ENCODE data around the gene FRRS1L. TPM values are rescaled to one million over a fixed set of nuclear protein-coding genes. Genes with fewer than 3 reads are reported as not detected.

The FRRS1L gene
- polyA plus RNA-seq, 1 experiment, result 0.14 TPM

DNA sequence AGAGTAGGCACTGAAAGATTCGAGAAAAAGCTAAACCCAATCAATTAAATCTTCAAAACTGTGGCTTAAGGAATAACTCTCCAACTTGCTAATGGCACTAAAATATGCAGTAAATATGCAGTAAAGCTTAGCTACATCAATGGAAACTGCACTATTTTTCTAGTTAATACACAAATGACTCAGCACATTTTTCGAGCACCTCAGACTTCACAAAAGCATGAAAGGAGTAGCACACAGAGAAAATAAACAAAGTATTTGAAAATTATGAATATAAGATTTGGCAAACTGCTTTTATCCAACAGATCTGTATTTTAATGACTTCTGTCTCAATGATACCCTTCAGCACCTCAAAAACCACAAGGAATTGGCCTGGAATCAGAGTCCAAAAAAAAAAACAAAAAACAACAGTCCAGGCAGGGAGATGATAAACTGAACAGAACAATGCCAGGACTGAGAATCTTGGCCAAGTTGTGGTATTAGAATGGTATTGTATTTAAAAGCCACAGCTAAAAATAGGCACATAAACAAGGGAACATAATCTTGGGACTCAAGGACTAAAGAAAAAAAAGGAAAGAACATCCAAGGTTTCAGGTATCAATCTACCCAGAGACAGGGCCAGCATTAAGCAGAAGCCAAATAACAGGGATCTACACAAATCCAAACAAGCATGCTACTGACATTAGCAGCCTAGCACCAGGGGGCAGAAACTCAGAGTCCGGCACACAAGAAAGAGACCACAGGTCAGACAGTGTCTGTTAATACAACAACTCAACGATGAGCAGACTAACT is 68.7 kb downstream of the FRRS1L start:
- TF ChIP-seq, protein P1, sequence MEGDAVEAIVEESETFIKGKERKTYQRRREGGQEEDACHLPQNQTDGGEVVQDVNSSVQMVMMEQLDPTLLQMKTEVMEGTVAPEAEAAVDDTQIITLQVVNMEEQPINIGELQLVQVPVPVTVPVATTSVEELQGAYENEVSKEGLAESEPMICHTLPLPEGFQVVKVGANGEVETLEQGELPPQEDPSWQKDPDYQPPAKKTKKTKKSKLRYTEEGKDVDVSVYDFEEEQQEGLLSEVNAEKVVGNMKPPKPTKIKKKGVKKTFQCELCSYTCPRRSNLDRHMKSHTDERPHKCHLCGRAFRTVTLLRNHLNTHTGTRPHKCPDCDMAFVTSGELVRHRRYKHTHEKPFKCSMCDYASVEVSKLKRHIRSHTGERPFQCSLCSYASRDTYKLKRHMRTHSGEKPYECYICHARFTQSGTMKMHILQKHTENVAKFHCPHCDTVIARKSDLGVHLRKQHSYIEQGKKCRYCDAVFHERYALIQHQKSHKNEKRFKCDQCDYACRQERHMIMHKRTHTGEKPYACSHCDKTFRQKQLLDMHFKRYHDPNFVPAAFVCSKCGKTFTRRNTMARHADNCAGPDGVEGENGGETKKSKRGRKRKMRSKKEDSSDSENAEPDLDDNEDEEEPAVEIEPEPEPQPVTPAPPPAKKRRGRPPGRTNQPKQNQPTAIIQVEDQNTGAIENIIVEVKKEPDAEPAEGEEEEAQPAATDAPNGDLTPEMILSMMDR (IDR thresholded peaks at IDR 0.05; ENCODE audit: low read depth, low read length), result peak; percentile 44
- H3K27ac ChIP-seq (ENCODE audit: low read depth, low read length), result peak overlapping the region; percentile 66
- CTCF ChIA-PET, result interaction anchor here (1.0 to 1.7 kb wide), 3 partner anchors 10 to 63 kb away, joined by 3 to 6 read pairs (median 6); no protein-coding TSS in a partner anchor
- no peak overlapping the region for H3K4me3 ChIP-seq (ENCODE audit: low read depth, low read length)
- no peaks in the 10 kb centered on the region for H3K27me3 ChIP-seq (ENCODE audit: control insufficient read depth, insufficient read depth, low read length)
- DNase-seq (ENCODE audit: low read depth, low spot score), result no peak
- POLR2A ChIA-PET, result no interaction called here
- H3K9me3 ChIP-seq (ENCODE audit: control insufficient read depth, insufficient read depth, low read length), result no peaks in the 10 kb centered on the region

DNA sequence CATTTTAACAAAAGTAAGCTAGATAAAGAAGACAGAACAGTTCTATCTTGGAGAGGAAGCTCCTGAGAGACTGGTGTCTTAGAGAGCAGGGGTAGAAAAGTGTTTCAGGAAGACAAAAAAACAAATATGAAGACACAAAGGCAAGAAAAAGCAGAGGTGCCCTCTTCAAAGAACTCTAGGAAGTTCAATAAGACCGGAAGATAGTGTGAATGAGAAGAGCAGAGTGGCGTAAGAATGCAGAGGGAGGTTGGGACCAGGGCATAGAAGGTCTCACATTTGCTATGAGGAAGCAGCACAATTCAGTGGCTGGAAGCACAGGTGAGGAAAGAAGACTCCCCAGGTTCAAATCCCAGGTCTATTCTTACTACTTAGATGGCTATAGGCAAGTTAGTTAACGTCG is 69.9 kb downstream of the FRRS1L start:
- Histone ChIP-seq H3K27me3 (ENCODE audit: control insufficient read depth, insufficient read depth, low read length) (no peaks in the 10 kb centered on the region), H3K27ac (ENCODE audit: low read depth, low read length) (no peak overlapping the region), H3K9me3 (ENCODE audit: control insufficient read depth, insufficient read depth, low read length) (no peaks in the 10 kb centered on the region), H3K4me3 (ENCODE audit: low read depth, low read length) (no peak overlapping the region)
- TF ChIP-seq, protein P1 (IDR thresholded peaks at IDR 0.05; ENCODE audit: low read depth, low read length), result no peak
- ChIA-PET CTCF (interaction anchor here (0.6 to 1.7 kb wide), 2 partner anchors 15 to 23 kb away, joined by 3 to 6 read pairs; no protein-coding TSS in a partner anchor), POLR2A (no interaction called here)
- no peak for DNase-seq (ENCODE audit: low read depth, low spot score)

DNA sequence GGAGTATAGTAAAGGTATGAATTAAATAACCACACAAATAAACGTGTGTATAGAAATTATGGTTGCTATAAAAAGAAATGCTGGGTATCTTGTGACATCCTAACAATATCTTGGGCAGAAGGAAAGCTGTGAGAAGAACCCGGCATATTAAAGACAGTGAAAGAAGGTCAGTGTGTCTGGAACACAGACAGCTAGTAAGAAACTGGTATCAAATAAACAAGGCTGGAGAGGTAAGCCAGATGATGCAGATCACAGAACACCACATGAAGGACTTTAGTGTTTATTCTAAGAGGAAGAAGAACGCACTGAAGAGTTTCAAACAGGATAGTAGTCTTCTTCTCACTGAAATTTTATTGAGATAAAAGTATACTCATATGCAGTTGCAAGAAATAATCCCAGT is 71.7 kb downstream of the FRRS1L start:
- TF ChIP-seq, protein P1 (IDR thresholded peaks at IDR 0.05; ENCODE audit: low read depth, low read length), result no peak
- no peaks in the 10 kb centered on the region for H3K9me3 ChIP-seq (ENCODE audit: control insufficient read depth, insufficient read depth, low read length)
- DNase-seq (ENCODE audit: low read depth, low spot score), result no peak
- H3K4me3 ChIP-seq (ENCODE audit: low read depth, low read length), result no peak overlapping the region
- H3K27me3 ChIP-seq (ENCODE audit: control insufficient read depth, insufficient read depth, low read length), result no peaks in the 10 kb centered on the region
- H3K27ac ChIP-seq (ENCODE audit: low read depth, low read length), result no peak overlapping the region
- POLR2A ChIA-PET, result no interaction called here
- CTCF ChIA-PET, result no interaction called here

DNA sequence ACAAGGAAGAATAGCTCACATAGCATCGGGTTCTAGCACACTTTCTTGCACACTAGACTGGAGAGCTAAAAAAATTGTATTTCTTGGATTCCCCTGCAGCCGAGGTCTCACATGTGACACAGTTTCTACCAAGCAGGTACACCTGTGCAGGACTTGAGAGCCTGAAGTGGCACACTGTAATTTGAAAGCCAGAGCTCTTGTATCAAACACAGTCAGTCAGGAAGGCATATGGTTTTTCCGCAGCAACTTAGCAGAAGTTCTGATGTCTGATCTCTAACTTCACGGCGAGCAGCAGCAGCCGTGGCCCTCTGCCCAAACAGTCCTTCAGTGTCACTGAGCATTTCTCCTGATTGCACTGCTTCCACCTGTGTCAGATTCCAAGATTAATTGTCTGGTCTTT is 72.8 kb downstream of the FRRS1L start:
- Histone ChIP-seq H3K4me3 (ENCODE audit: low read depth, low read length) (no peak overlapping the region), H3K9me3 (ENCODE audit: control insufficient read depth, insufficient read depth, low read length) (no peaks in the 10 kb centered on the region), H3K27ac (ENCODE audit: low read depth, low read length) (no peak overlapping the region), H3K27me3 (ENCODE audit: control insufficient read depth, insufficient read depth, low read length) (no peaks in the 10 kb centered on the region)
- ChIA-PET POLR2A (no interaction called here), CTCF (interaction anchor here (0.6 kb wide), 2 partner anchors 17 to 149 kb away, joined by 3 to 7 read pairs; no protein-coding TSS in a partner anchor)
- TF ChIP-seq, protein P1 (IDR thresholded peaks at IDR 0.05; ENCODE audit: low read depth, low read length), result no peak
- no peak for DNase-seq (ENCODE audit: low read depth, low spot score)

DNA sequence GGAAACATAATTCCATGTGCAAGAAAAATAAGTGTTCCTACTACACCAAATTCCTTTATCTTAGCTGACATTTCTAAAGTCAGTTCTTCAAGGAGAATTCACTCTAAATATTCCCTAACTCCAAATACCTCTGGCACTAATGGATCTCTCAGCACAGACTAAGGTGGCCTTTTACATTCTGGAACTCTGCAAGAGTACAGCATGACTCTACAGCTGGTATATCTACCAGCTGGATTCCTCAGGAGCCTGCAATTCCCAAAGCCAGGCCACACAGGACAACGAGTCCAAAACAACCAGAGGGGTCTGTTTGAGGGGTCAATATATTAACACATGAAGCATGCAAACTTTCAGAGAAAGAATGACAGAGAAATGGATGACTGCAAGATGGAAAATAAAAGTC is 74.5 kb downstream of the FRRS1L start:
- ChIA-PET POLR2A (no interaction called here), CTCF (no interaction called here)
- Histone ChIP-seq H3K9me3 (ENCODE audit: control insufficient read depth, insufficient read depth, low read length) (no peaks in the 10 kb centered on the region), H3K27ac (ENCODE audit: low read depth, low read length) (no peak overlapping the region), H3K27me3 (ENCODE audit: control insufficient read depth, insufficient read depth, low read length) (no peaks in the 10 kb centered on the region), H3K4me3 (ENCODE audit: low read depth, low read length) (no peak overlapping the region)
- TF ChIP-seq, protein P1 (IDR thresholded peaks at IDR 0.05; ENCODE audit: low read depth, low read length), result no peak
- DNase-seq (ENCODE audit: low read depth, low spot score), result no peak
